IMR-90 (cell line): ENCODE measurements around the gene DKK3.

Experiments used
- MXI1 ChIP-seq: IDR thresholded peaks from 2 replicates; pipeline ENCODE4 v1.6.1; 2012; ENCODE audit warnings: low read depth, mild to moderate bottlenecking, low read length, moderate library complexity, borderline replicate concordance
- POLR2A ChIP-seq: IDR thresholded peaks from 2 replicates; pipeline ENCODE4 v1.6.1; 2012; ENCODE audit warnings: mild to moderate bottlenecking, low read depth, low read length
- RAD21 ChIP-seq: IDR thresholded peaks from 2 replicates; pipeline ENCODE4 v1.6.1; 2012; ENCODE audit warnings: low read length, improper control_type of control experiment
- RFX5 ChIP-seq: IDR thresholded peaks from 2 replicates; pipeline ENCODE4 v1.8.0; 2012; ENCODE audit warnings: low read depth, mild to moderate bottlenecking, low read length, moderate library complexity
- SMC3 ChIP-seq: fragments of 150-350 bp; IDR thresholded peaks from 2 replicates; pipeline ENCODE4 v1.6.1; 2016; ENCODE audit warnings: low read depth, mild to moderate bottlenecking, antibody characterized with exemption, low read length, moderate library complexity
- TF ChIP-seq, protein P1 (sequence below): conservative IDR thresholded peaks from 2 replicates; pipeline ENCODE4 v1.5.1; 2012; ENCODE audit warnings: mild to moderate bottlenecking, low read depth, low read length, improper control_type of control experiment
- TF ChIP-seq, protein P2 (sequence below): fragments of 150-350 bp; IDR thresholded peaks from 2 replicates; pipeline ENCODE4 v1.6.1; 2017; ENCODE audit warnings: mild to moderate bottlenecking, antibody characterized with exemption, low read length, low read depth

DNA sequence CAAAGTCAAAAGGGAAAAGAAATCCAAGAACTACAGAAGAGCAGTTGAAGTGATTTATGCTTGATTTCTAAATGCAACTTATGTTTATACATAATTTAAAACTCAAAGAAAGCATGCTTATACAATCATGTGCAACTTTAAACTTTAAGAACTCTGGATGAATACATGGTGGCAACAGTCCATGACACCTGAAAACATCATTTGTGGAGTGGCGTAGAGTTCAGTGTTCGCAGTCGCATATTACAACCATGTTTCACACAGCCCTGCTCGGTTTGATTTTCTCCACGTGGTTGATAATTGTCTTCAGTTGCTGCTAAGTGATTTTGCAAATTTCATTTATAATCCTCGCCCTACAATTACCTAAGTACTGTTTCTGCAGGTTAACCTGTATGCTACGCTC is 45.4 kb downstream of the DKK3 start:
- TF ChIP-seq, protein P1, sequence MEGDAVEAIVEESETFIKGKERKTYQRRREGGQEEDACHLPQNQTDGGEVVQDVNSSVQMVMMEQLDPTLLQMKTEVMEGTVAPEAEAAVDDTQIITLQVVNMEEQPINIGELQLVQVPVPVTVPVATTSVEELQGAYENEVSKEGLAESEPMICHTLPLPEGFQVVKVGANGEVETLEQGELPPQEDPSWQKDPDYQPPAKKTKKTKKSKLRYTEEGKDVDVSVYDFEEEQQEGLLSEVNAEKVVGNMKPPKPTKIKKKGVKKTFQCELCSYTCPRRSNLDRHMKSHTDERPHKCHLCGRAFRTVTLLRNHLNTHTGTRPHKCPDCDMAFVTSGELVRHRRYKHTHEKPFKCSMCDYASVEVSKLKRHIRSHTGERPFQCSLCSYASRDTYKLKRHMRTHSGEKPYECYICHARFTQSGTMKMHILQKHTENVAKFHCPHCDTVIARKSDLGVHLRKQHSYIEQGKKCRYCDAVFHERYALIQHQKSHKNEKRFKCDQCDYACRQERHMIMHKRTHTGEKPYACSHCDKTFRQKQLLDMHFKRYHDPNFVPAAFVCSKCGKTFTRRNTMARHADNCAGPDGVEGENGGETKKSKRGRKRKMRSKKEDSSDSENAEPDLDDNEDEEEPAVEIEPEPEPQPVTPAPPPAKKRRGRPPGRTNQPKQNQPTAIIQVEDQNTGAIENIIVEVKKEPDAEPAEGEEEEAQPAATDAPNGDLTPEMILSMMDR = no peak
- TF ChIP-seq POLR2A = no peak
- no peak for TF ChIP-seq RAD21
- TF ChIP-seq, protein P2, sequence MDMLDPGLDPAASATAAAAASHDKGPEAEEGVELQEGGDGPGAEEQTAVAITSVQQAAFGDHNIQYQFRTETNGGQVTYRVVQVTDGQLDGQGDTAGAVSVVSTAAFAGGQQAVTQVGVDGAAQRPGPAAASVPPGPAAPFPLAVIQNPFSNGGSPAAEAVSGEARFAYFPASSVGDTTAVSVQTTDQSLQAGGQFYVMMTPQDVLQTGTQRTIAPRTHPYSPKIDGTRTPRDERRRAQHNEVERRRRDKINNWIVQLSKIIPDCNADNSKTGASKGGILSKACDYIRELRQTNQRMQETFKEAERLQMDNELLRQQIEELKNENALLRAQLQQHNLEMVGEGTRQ = no peak
- TF ChIP-seq SMC3 = no peak
- no peak for TF ChIP-seq MXI1
- TF ChIP-seq RFX5 = no peak
